ENCODE results near the gene WDR31.

WDR31 gene

DNA sequence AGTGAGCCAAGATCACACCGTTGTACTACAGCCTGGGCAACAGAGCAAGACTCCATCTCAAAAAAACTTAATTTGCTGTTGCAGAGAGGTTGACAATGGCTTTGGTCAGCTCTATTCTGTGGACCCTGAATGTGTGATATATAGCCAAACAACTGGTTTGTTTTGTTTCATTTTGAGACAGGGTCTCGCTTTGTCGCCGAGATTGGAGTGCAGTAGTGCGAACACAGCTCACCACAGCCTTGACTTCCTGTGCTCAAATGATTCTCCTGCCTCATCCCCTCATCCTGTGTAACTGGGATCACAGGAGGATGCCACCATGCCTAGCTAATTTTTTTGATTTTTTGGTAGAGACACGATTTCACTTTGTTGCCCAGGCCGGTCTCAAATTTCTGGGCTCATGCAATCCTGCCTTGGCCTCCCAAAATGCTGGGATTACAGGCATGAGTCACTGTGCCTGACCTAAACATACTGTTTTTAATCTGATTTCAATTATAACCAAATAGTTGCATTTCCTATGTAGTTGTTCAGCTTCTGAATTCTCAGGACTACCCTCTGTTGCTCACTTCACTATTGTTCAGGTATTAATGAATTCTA, 46.7 kb downstream of the WDR31 start:
- DNase-seq, result no peak

DNA sequence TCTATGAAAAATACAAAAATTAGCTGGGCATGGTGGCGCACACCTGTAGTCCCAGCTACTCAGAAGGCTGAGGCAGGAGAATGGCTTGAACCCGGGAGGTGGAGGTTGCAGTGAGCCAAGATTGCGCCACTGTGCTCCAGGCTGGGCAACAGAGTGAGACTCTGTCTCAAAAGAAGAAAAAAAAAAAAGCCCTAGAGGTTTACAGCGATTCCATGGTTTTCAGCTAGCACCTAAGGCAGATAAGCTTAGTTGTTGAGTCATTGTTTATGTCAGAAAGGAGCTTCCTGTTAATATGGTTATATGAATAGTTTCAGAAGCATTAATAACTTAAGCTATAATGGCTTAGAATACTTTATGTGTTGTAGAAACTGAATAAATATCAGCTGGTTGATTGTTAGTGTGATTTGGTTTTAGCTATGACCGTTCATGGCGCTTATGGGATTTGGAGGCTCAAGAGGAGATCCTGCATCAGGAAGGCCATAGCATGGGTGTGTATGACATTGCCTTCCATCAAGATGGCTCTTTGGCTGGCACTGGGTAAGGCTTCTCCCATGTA, 49.9 kb downstream of the WDR31 start:
- DNase-seq, result no peak

DNA sequence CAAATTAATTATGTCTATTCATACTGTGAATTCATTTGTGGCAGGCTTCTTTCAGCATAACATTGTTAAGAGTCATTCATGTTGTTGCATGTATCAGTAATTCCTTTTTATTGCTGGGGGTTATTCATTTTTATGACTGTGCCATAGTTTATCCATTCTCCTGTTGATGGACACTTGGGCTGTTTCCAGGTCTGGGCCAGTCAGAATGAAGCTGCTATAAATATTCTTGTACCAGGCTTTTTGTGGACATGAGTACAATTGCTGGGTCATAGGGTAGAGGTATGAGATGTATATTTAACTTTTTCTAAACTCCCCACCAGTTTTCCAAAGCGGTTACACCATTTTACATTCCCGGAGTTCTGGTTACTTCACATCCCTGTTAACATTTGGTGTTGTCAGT, 51.0 kb downstream of the WDR31 start:
- DNase-seq, result no peak

DNA sequence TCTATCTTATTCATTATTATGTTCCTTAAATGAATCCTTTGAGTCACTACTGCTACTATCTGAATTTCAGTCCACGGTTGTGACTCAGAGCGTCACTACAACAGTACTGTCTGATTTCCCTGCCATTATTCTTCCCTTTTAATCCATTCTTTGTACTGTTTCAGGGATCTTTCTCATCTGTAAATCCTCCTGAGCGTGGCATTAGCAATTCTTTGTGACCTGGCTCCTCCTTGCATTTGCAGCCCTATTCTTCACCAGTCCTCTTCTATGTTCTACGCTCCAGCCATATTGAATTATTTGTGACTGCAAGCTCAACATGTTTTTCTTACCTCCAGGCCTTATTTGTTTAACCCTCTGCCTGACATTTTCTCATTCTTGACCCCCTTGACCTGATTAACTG, 58.7 kb downstream of the WDR31 start:
- DNase-seq, result no peak

DNA sequence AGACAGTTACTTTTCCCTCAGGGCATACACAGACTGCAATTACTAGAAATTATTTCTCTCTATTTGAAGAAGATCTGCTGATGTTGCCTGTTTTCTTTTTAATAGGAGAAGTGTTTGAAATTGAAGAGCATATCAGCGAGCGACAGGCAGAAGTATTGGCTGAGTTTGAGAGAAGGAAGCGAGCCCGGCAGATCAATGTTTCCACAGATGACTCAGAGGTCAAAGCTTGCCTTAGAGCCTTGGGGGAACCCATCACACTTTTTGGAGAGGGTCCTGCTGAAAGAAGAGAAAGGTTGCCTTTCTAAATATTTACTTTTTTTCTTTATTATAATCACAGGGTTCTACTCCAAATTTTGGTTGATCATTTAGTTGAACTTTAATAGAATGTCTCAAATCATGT, 61.2 kb downstream of the WDR31 start:
- DNase-seq, result no peak

DNA sequence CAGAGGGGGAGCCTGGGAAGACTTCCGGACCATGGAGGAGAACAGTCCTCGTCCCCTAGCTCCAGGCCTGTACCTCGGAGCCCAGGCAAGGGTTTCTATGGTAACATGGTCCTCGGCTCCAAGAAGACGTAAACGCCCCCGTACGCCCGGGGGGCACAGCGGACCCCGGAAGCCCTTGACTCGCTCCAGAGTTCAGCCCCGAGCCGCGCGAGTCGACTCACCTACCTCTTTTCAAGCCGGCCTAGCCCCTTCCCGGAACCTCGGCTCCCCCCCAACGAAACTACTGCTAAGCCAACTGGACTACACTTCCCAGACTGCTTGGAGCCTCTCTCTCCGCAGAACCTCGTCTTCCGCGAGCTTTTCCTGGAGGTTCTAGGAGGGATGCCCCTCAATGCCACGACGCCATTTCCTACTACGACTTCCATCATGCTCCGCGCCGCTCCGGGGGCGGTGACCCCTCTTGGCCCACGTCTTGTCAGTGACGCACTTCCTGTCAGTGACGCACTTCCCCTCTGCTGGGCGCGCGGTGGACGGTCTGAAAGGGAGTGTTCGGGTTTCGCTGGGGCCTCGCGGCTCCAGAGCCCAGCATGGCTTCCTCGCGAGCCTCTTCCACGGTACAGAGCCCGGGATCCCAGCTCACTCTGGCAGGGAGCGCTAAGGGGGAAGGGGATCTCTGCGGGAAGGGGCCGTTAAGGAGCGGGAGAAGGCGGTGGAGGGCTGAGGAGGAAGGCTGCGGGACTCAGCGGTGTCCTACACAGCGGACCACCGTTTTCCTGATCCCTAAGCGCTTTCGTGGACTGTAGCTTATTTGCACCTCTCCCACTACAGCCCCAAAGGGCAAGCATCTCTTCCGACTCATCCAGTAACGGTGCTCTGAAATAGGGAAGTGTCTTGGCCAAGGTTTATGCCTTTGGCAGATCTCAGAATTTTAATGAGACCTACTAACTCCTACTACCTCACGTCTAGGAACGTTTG, 64.6 kb downstream of the WDR31 start, which contains the start of the genes CDC26 and PRPF4:
Gene CDC26 (minus strand): TSS at position 416 of the 975 bp plus-strand sequence. CDS start 3,065 bp downstream, outside the sequence.
Gene PRPF4 (plus strand): TSS at position 502 of the 975 bp plus-strand sequence. CDS start 86 bp downstream, at position 588.
- peak; percentile 99 for DNase-seq

DNA sequence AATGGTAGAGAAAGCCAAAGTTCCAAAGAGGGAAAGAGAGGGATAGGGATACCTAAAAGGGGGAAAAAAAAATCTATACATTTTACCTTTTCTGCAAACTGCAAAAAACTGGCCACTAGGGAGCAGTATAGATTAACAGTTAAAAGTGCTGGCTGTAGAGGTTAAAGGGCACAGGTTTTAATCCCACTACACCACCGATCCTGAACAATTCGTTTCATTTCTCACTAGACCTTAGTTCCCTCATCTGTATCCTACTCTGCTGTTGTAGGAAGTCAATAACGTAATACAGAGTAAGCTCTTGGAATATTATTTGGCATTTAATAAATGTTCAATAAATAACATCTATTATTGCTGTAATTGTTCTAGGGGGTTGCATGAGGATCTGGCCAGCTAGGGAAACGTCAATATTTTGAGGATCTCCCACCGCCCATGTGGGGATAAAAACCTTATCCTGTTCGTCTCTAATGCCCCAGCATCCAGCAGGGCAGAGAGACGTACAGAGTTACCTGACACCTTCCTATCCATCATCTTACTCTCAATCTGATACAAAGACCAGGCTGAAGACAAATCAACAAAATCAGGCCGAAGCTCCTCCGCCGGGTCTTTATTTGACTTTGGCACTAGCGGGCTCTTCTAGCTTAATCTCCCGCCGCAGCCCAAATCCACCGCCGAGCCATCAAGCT, 65.5 kb downstream of the WDR31 start:
- DNase-seq, result peak; percentile 89

DNA sequence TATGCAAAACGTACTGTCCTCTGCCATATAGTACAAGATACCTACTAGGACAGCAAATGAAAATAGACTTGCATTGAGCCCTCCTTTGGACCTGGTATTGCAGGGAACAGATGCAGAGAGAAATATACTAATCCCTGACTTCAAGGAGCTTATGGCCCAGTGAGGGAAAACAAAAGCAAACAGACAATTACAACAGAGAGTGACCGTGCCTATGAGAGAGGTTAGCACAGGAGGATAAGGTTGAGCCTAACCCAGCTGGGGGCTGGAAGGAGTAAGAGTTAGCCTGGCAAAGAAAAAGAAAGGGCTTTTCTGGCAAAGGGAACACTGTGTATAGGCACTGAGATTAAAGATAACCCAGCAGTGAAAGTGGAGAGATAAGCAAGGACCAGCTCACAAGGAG, 70.2 kb downstream of the WDR31 start:
- DNase-seq, result no peak

DNA sequence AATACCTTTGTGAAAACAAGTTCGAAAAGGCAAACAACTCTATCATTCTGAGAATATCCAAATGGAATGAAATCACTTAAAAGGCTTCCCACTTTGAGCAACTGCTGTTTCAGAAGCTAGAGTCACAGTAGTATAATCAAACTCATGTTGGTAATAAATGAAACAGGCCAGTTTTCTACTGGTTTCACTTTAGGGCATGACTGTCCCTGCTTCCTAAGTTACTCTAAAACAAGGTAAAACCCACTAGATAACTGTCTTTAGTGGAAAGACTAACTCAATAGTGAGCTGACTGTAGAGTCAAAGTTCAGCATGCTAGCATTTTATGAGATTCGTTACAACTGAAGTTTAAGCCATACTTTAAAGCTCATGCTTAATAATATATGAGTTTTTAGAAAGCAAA, 70.7 kb downstream of the WDR31 start:
- no peak for DNase-seq

DNA sequence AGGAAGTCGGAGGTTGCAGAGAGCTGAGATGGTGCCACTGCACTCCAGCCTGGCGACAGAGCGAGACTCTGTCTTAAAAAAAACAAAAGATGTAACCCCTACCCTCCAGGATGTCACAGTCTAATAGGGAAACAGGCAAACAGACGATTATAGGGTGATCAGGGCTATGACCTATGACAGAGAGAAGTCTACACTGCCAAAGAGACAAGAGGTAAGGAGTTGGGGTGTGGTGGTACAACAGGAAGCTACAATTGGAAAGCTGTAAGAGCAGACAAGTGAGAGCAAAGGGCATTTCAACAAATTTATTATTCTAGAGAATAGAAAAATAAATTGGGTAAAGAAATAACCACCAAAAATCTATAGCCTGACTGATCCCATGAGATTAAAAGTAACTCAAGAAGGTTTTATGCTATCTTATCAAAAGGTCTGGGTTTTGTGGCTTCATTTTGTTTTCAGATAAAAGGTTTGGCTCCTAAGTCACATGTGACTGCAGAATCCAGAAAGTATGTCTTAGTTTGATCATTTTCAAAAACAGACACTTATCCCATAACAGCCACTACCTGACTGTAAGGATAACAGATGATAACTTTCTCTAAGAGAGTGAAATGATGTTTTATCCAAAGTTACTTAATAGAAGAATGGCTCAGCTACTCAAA, 72.0 kb downstream of the WDR31 start:
- DNase-seq, result peak; percentile 76

DNA sequence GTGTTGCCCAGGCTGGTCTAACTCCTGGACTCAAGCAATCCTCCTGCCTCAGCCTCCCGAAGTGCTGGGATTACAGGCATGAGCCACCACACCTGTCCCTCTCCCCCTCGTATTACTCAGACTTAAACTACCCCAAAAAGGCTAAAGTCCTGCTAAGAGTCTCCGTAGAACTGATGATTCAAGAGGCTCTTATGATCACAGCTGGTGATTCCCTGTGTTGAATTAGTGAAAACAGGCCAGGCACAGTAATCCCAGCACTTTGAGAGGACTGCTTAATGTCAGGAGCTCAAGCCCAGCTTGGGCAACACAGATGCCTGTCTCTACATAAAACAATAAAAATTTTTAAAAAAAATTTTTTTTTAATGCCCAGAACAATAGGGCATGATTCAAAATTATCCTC, 73.9 kb downstream of the WDR31 start:
- no peak for DNase-seq

All from hematopoietic multipotent progenitor cell treated with erythropoietin and hydrocortisone succinate and interleukin-3 and kit ligand, for 4 days (in vitro differentiated cells).